WTC11 (cell line): Measurements from ENCODE around the gene PCSK2.

Source experiments
- CTCF ChIP-seq: fragments of 200-600 bp; IDR thresholded peaks from 2 replicates; pipeline ENCODE4 v1.8.0; 2022; ENCODE audit warnings: antibody characterized with exemption
- GRHL2 ChIP-seq: fragments of 250-450 bp; sonication (Bioruptor Pico); IDR thresholded peaks from 2 replicates; pipeline ENCODE4 v1.8.0; 2022; ENCODE audit warnings: mild to moderate bottlenecking, moderate library complexity; ENCODE audit not compliant: insufficient replicate concordance, severe bottlenecking
- GTF2I ChIP-seq: fragments of 250-450 bp; sonication (Bioruptor Pico); conservative IDR thresholded peaks from 2 replicates; pipeline ENCODE4 v1.4.0; 2021; ENCODE audit warnings: mild to moderate bottlenecking
- MAX ChIP-seq: sonication (generic); formaldehyde crosslinking; IDR thresholded peaks from 2 replicates; pipeline ENCODE4 v1.8.0; 2022; ENCODE audit warnings: mild to moderate bottlenecking, missing genetic modification reagents
- NR3C1 ChIP-seq: sonication (generic); formaldehyde crosslinking; conservative IDR thresholded peaks from 2 replicates; pipeline ENCODE4 v1.8.1; 2023; ENCODE audit warnings: low read depth, mild to moderate bottlenecking, missing genetic modification reagents
- ZBTB21 ChIP-seq: sonication (generic); formaldehyde crosslinking; IDR thresholded peaks from 2 replicates; pipeline ENCODE4 v1.8.1; 2023; ENCODE audit warnings: mild to moderate bottlenecking, missing genetic modification reagents, borderline replicate concordance

GRCh38 chr20:17372806-17373440, 146.1 kb downstream of the PCSK2 start:
- TF ChIP-seq CTCF (no peak), NR3C1 (CRISPR knock-in tag) (no peak), GRHL2 (CRISPR knock-in tag) (no peak), MAX (CRISPR knock-in tag) (no peak), ZBTB21 (no peak), GTF2I (CRISPR knock-in tag) (no peak)
